Mucosa of gallbladder (tissue), 1 donor: Measurements from ENCODE around the gene GPR107. TPM values are rescaled to one million over a fixed set of nuclear protein-coding genes. Genes with fewer than 3 reads are reported as not detected.
"Not testable (repeated sequence)": the region's sequence is repeated elsewhere in the genome, so short reads cannot be mapped to it uniquely, and the experiment has no call there.

Source experiments
- DNase-seq: peaks from one replicate; pipeline ENCODE4 v3.0.0-alpha.2; 2020; ENCODE audit warnings: low spot score
- total RNA-seq: library from RNA; stranded (reverse); gene quantifications from one replicate; pipeline ENCODE4 v1.2.1, GENCODE V29; 2021
- donor health status: DM: no; HTN: no; CAD: no.

Gene GPR107
- 39.6 TPM for total RNA-seq

DNA sequence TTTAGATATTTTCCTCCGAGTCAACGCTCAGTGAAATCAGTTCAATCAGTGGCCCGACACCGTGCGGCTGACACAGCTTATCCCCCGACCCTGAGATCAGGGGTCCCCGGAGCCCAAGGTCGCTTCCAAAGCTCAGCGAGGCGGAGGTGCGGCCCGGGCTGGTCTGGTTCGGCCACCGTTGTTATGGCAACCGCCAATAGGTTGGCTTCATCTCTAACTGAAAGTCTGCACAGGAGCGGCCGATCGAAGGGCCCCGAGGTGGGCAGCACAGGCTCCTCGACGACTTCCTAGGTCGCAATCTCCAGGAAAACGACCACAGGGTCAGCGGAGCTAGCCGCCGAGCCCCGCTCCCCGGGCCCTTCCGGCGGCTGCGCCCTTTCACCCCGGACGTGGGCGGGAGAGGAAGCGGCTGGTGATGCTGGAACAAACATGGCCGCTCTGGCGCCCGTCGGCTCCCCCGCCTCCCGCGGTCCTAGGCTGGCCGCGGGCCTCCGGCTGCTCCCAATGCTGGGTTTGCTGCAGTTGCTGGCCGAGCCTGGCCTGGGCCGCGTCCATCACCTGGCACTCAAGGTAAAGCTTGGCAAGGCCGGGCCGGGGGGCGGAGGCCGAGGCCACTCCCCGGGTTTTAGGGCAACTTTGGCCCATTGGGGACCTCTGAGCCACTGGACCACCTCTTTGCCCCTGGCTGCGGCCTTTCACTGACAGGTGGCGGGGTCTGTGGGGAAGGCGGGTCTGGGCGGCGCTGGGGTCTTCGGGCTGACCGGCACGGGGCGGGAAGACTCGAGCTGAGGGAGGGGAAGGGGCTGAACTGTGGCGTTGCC, at the start of gene GPR107:
TSS of gene GPR107 (plus strand) at position 403 of the 821 bp plus-strand sequence. CDS start at position 430, 27 bp downstream.
- DNase-seq = peak; percentile 70

DNA sequence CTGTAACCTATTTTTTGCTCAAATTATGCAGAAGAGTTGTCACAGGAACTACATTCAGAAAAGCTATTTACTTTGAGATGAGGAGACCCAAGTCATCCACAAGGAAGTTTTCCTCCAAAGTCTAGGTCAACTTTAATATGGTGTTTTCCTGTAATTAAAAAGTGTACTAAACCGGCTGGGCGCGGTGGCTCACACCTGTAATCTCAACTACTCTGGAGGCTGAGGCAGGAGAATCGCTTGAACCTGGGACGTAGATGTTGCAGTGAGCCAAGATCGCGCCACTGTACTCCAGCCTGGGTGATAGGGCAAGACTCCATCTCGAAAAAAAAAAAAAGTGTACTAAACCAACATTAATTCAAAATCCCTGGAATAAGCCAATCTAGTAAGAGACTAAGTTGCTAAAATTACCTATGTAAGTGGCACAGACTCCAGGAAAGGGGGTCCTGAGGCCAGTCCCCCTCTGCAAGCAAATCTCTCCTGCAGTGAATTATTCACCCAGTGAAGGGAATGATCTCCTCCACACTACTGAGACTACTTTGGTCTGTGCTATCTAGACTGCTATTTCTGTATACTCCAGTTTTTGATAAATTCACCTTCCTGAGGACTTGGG, 49.7 kb upstream of the GPR107 start:
- no peak for DNase-seq

GRCh38 chr9:130006952-130007351, 46.8 kb upstream of the GPR107 start:
- not testable (repeated sequence) for DNase-seq

- DNase-seq = no peak
These were observed 45.2 kb upstream of the GPR107 start for GRCh38 chr9:130008538-130008937.

DNA sequence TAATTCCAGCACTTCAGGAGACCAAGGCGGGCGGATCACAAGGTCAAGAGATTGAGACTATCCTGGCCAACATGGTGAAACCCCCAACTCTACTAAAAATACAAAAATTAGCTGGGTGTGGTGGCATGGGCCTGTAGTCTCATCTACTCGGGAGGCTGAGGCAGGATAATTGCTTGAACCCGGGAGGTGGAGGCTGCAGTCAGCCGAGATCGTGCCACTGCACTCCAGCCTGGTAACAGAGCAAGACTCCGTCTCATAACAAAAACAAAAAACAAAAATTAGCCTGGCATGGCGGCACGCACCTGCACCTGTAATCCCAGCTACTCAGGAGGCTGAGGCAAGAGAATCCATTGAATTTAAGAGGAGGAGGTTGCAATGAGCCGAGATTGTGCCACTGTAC, 44.2 kb upstream of the GPR107 start:
- not testable (repeated sequence) for DNase-seq

GRCh38 chr9:130010151-130010988, 43.3 kb upstream of the GPR107 start:
- no peak for DNase-seq

GRCh38 chr9:130013326-130013725, 40.4 kb upstream of the GPR107 start:
- no peak for DNase-seq

GRCh38 chr9:130015353-130016019, 38.2 kb upstream of the GPR107 start:
- DNase-seq = no peak

GRCh38 chr9:130017076-130017475, 36.6 kb upstream of the GPR107 start:
- no peak for DNase-seq

GRCh38 chr9:130017510-130017909, 36.2 kb upstream of the GPR107 start:
- not testable (repeated sequence) for DNase-seq

GRCh38 chr9:130018265-130018664, 35.4 kb upstream of the GPR107 start:
- no peak for DNase-seq

GRCh38 chr9:130020618-130021017, 33.1 kb upstream of the GPR107 start:
- DNase-seq = no peak

DNA sequence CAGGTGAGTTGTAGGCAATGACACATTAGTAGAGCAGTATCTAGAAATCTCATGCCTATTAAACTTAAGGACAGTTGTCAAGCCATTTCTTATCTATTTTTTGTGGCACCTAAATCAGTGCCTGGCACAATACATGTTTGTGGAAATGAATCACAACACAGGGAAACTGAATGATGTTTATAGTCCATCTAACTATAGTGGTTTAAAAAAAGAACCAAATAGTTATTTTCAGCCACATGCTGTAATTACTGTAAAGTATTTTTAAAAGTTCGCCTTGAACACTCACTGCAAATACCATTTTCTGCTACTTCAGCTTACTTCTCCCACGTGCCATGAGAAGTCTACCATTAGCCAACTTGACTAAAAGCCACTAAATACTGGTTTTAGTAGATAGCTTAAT, 32.6 kb upstream of the GPR107 start:
- DNase-seq = no peak

DNA sequence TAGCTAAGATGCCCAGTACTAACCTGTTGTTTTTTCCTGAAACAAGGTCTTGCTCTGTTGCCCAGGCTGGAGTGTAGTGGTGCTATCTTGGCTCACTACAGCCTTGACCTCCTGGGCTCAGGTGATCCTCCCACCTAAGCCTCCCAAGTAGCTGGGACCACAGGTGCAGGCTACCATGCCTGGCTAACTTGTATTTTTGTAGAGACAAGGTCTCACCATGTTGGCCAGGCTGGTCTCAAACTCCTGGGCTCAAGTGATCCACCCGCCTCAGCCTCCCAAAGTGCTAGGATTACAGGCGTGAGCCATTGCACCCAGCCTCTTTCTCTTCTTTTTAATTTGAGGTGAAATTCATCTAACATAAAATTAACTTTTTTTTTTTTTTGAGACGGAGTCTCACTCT, 31.9 kb upstream of the GPR107 start:
- not testable (repeated sequence) for DNase-seq

GRCh38 chr9:130022566-130023143, 31.1 kb upstream of the GPR107 start:
- no peak for DNase-seq

DNA sequence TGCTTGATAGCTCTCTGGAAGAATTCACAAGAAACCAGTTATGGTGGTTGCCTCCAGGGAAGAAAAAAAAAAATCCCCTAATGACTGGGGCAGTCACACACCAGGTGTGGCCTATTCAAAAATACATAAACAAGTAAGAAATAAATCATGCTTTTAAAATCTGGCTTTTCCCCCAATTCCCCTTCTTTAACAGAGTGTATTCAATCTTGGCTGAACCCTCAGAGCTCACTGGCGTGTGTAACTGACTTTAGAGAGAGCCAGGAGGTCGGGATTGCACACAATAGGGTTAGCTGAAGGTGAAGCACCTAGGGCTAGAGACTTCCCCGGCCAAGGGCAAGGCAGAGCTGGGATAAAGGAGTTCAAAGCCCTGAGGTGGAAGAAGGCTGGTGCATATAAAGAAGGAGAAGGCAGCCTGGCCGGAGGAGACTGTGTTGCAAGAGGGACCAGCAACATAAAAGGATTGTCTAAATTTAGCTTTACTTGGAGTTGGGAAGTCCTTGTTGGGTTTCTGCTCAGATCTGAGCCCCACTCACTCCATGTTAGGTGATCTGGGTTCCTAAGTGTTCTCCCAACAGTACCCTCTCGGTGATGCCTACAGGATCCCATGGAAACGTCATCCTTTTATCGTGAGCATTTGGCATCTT, 30.4 kb upstream of the GPR107 start:
- DNase-seq = no peak

DNA sequence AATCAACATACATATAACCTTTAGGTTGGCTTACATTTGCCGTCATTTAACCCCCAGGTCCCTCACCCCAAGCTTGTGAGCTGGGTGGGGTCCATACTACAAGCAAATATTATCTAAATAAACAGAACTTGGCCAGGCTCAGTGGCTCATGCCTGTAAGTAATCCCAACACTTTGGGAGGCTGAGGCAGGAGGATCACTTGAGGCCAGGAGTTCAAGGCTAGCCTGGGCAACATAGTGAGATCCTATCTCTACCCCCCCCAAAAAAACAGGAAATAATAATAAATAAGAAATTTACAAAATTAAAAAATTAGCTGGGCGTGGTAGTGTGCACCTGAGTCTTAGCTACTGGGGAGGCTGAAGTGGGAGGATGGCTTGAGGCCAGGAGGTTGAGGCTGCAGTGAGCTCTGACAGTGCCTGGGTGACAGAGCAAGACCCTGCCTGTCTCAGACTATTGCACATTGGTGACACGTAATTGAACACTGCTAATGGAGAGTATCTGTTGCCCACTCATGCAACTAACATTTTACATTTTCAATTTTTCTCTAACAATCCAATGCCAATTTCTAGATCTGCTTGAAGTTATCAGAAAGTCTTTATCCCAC, 29.6 kb upstream of the GPR107 start:
- DNase-seq = no peak

- no peak for DNase-seq
These were observed 29.1 kb upstream of the GPR107 start for GRCh38 chr9:130024597-130024994.

DNA sequence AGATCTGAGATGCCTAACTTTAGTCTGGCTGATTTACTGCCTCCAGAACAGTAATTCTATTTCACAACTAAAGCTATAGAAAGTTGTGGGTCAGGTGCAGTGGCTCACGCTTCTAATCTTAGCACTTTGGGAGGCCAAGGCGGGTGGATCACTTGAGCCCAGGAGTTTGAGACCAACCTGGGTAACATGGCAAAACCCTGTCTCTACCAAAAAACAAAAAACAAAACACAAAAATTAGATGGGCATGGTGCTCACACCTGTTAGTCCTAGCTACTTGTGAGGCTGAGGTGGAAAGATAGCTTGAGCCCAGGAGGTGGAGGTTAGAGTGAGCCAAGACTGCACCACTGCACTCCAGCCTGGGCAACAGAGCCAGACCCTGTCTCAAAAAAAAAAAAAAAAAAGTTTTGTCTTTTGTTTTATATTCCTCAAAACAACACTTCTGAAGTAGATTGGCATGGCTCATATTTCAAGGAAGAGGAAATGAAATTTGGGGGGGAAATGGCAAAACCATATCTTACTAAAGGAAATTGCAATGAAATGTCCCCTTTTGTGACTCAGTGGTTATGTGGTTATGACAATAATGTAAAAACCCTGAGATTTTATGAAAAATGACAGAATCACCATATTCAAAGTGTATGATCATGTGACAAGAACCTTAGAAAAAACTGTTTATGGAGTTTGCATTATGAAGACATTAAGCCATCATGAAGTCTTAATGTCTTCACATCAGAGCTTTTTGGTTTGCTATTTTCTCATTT, 26.9 kb upstream of the GPR107 start:
- no peak for DNase-seq
